ENCODE results near the gene RASAL3.
"Not testable (repeated sequence)": the region's sequence is repeated elsewhere in the genome, so short reads cannot be mapped to it uniquely, and the experiment has no call there.

RASAL3 gene

DNA sequence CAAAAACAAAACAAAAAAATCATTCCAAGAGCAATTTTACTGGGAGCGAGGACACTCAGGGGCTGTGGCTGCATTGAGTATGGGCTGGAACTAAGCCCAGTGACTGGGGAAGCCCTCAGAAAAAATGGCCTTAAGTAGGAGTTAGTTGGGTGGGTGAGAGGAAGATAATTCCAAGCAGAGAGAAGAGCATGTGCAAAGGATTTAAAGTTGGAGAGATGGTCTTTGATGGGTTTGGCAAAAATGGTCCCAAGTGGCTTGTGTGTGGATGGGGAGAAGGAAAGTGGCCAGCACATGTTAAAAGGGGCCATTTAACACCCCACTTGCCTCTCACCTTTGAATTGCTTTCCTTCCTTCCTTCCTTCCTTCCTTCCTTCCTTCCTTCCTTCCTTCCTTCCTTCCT lies 37.3 kb upstream of the RASAL3 start:
- H3K36me3 ChIP-seq (ENCODE audit: insufficient read depth, insufficient read length, low read length) = no peaks in the 10 kb centered on the region
- peaks cover 4% of the 10 kb centered on the region for H3K4me1 ChIP-seq (ENCODE audit: insufficient read depth, insufficient read length)
- H3K4me3 ChIP-seq (ENCODE audit: insufficient read length, low read depth) = no peak overlapping the region
- H3K9ac ChIP-seq (ENCODE audit: insufficient read length, low read depth) = no peak overlapping the region
- H3K27me3 ChIP-seq (ENCODE audit: insufficient read depth, insufficient read length) = no peaks in the 10 kb centered on the region
- H3K9me3 ChIP-seq (ENCODE audit: insufficient read depth, low read length) = no peaks in the 10 kb centered on the region
- TF ChIP-seq YY1 (IDR thresholded peaks at IDR 0.05; ENCODE audit: insufficient read depth, insufficient read length) = no peak
- DNase-seq (ENCODE audit: low read depth, low spot score) = no peak

DNA sequence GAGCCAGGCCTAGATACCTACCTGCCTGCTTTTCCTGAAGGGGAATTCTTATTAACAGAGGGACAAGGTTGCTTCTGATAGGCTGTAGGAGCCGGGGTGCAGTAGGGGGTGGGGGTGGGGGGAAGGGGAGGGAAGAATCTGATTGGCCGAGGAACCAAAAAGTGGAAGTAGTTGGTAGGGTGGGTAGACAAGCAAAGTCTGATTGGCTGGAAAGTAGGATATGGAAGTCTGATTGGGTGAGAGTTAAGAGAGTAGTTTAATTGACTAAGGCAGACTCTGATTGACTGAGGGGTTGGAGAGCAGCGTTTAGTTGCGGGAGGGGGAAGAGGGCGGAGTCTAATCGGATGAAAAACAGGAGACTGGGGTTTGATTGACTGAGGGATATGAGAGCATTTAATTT lies 34.6 kb upstream of the RASAL3 start:
- H3K9ac ChIP-seq (ENCODE audit: insufficient read length, low read depth) = no peak overlapping the region
- H3K36me3 ChIP-seq (ENCODE audit: insufficient read depth, insufficient read length, low read length) = no peaks in the 10 kb centered on the region
- no peaks in the 10 kb centered on the region for H3K9me3 ChIP-seq (ENCODE audit: insufficient read depth, low read length)
- TF ChIP-seq SUZ12 (IDR thresholded peaks at IDR 0.05; ENCODE audit: extremely low read depth, insufficient read depth, insufficient read length) (no peak), YY1 (IDR thresholded peaks at IDR 0.05; ENCODE audit: insufficient read depth, insufficient read length) (no peak), ZNF274 (IDR thresholded peaks at IDR 0.05; ENCODE audit: low read depth, low read length) (no peak)
- H3K4me1 ChIP-seq (ENCODE audit: insufficient read depth, insufficient read length) = no peaks in the 10 kb centered on the region
- no peak overlapping the region for H3K4me3 ChIP-seq (ENCODE audit: insufficient read length, low read depth)
- H3K27me3 ChIP-seq (ENCODE audit: insufficient read depth, insufficient read length) = no peaks in the 10 kb centered on the region
- DNase-seq (ENCODE audit: low read depth, low spot score) = no peak

DNA sequence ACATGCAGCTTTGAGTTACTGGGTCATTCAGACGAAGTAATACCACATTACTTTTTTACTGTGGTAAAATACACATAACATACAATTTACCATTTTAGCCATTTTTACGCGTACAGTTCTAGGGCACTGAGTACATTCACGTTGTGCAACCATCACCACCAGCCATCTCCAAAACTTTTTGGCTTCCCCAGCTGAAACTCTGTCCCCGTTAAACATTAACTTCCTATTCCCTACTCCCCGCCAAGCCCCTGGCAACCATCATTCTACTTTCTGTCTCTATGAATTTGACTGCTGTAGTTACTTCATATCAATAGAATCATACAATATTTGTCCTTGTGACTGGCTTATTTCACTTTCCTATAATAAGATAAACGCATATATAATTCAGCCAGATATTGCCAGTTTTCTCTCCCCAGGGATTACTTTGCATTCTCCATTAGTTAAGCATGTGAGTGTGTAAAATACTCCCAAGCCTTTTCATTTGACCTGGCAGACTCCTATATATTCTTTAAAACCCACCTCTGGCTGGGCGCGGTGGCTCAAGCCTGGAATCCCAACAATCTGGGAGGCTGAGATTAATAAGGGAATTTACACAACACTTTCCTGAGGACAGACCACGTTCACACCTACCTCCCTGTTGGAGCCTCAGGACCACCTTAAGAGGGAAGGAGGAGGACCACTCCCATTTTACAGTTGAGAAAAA lies 34.0 kb upstream of the RASAL3 start:
- H3K9ac ChIP-seq (ENCODE audit: insufficient read length, low read depth) = no peak overlapping the region
- no peaks in the 10 kb centered on the region for H3K9me3 ChIP-seq (ENCODE audit: insufficient read depth, low read length)
- TF ChIP-seq YY1 (IDR thresholded peaks at IDR 0.05; ENCODE audit: insufficient read depth, insufficient read length) = no peak
- TF ChIP-seq SUZ12 (IDR thresholded peaks at IDR 0.05; ENCODE audit: extremely low read depth, insufficient read depth, insufficient read length) = no peak
- TF ChIP-seq ZNF274 (IDR thresholded peaks at IDR 0.05; ENCODE audit: low read depth, low read length) = no peak
- no peaks in the 10 kb centered on the region for H3K36me3 ChIP-seq (ENCODE audit: insufficient read depth, insufficient read length, low read length)
- no peaks in the 10 kb centered on the region for H3K4me1 ChIP-seq (ENCODE audit: insufficient read depth, insufficient read length)
- H3K27me3 ChIP-seq (ENCODE audit: insufficient read depth, insufficient read length) = no peaks in the 10 kb centered on the region
- H3K4me3 ChIP-seq (ENCODE audit: insufficient read length, low read depth) = no peak overlapping the region
- no peak for DNase-seq (ENCODE audit: low read depth, low spot score)

DNA sequence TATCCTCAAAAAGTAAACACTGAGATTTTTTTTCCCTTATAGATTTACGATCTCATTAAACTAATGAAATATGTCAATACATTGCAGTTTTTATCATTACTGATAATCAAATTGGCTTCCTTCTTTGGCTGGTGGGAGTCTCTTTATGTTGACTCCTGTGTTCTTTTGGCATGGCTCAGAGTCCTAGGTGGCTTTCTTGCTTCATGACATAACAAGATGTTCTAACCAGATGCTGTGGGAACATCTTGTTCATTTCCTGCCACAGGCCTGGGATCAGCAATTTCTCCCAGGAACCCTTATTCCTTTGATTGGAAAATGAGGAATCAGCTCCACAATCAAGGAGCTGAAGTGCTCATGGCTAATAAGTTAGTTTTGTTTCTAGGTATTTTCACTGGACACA lies 30.8 kb upstream of the RASAL3 start:
- no peak for DNase-seq (ENCODE audit: low read depth, low spot score)
- no peak overlapping the region for H3K9ac ChIP-seq (ENCODE audit: insufficient read length, low read depth)
- no peak overlapping the region for H3K4me3 ChIP-seq (ENCODE audit: insufficient read length, low read depth)

DNA sequence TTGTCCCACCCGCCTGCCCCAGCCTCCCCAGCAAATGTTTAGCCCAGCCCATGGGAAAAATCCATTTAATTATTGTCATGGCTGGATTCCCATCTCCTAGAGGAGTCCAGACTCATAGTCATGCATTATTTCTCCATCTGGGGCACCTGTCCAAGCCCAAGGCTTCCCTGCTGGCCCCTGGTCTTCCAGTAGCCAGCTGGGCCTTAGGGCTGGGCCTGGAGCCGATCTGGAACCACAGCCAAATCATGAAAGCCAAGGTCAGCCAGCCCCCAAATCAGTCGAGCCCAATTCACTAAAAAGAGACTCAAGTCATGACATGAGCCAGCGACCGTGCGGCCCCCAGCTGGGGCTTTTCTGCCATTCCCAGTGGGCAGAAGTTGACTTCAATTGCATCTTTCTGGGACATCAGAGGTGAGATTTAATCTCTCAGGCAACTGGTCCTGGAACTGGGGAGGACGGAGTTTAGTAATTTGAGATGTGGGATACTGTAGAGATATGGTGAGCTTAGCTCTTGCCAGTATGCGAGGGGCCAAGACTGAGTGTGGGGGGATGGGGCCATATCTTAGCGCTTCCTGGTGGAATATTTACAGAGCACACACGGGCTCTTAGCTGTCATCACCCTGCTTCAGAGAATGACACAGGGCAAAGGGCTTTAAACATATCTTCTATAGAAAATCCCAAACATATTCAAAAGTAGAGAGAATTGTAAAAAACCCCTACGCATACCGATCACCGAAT lies 24.3 kb upstream of the RASAL3 start:
- peaks cover 3% of the 10 kb centered on the region for H3K4me1 ChIP-seq (ENCODE audit: insufficient read depth, insufficient read length)
- TF ChIP-seq YY1 (IDR thresholded peaks at IDR 0.05; ENCODE audit: insufficient read depth, insufficient read length) (no peak), ZNF274 (IDR thresholded peaks at IDR 0.05; ENCODE audit: low read depth, low read length) (no peak), SUZ12 (IDR thresholded peaks at IDR 0.05; ENCODE audit: extremely low read depth, insufficient read depth, insufficient read length) (no peak)
- peaks cover 6% of the 10 kb centered on the region; the same call in 1 of the 2 replicates for H3K9me3 ChIP-seq (ENCODE audit: insufficient read depth, low read length)
- no peak overlapping the region for H3K4me3 ChIP-seq (ENCODE audit: insufficient read length, low read depth)
- H3K9ac ChIP-seq (ENCODE audit: insufficient read length, low read depth) = no peak overlapping the region
- H3K36me3 ChIP-seq (ENCODE audit: insufficient read depth, insufficient read length, low read length) = no peaks in the 10 kb centered on the region
- no peak for DNase-seq (ENCODE audit: low read depth, low spot score)
- no peaks in the 10 kb centered on the region for H3K27me3 ChIP-seq (ENCODE audit: insufficient read depth, insufficient read length)

More for the DNA sequence above, 30.8 kb upstream of the RASAL3 start:
- Histone ChIP-seq H3K36me3 (ENCODE audit: insufficient read depth, insufficient read length, low read length) (no peaks in the 10 kb centered on the region), H3K9me3 (ENCODE audit: insufficient read depth, low read length) (no peaks in the 10 kb centered on the region), H3K4me1 (ENCODE audit: insufficient read depth, insufficient read length) (no peaks in the 10 kb centered on the region), H3K27me3 (ENCODE audit: insufficient read depth, insufficient read length) (no peaks in the 10 kb centered on the region)
- TF ChIP-seq SUZ12 (IDR thresholded peaks at IDR 0.05; ENCODE audit: extremely low read depth, insufficient read depth, insufficient read length) (no peak), ZNF274 (IDR thresholded peaks at IDR 0.05; ENCODE audit: low read depth, low read length) (no peak), YY1 (IDR thresholded peaks at IDR 0.05; ENCODE audit: insufficient read depth, insufficient read length) (no peak)

DNA sequence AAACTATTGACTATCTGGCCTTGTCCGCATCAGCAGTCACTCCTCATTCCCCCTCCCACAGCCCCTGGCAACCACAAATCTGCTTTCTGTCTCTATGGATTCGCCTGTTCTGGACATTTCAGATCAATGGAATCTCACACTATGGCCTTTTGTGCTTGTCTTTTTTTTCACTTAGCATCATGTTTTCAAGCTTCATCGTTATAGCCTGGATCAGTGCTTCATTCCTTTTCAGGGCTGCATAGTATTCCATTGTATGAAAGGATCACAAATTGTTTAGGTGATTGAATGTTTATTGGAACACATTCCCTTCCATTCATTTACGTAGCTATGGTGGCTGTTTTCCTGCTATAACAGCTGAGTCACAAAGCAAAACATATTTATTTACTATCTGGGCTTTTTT lies 22.7 kb upstream of the RASAL3 start:
- Histone ChIP-seq H3K27me3 (ENCODE audit: insufficient read depth, insufficient read length) (no peaks in the 10 kb centered on the region), H3K4me3 (ENCODE audit: insufficient read length, low read depth) (no peak overlapping the region), H3K4me1 (ENCODE audit: insufficient read depth, insufficient read length) (peaks cover 3% of the 10 kb centered on the region), H3K36me3 (ENCODE audit: insufficient read depth, insufficient read length, low read length) (no peaks in the 10 kb centered on the region), H3K9me3 (ENCODE audit: insufficient read depth, low read length) (peaks cover 6% of the 10 kb centered on the region; the same call in 1 of the 2 replicates), H3K9ac (ENCODE audit: insufficient read length, low read depth) (no peak overlapping the region)
- DNase-seq (ENCODE audit: low read depth, low spot score) = no peak
- TF ChIP-seq ZNF274 (IDR thresholded peaks at IDR 0.05; ENCODE audit: low read depth, low read length) (no peak), YY1 (IDR thresholded peaks at IDR 0.05; ENCODE audit: insufficient read depth, insufficient read length) (no peak), SUZ12 (IDR thresholded peaks at IDR 0.05; ENCODE audit: extremely low read depth, insufficient read depth, insufficient read length) (no peak)

DNA sequence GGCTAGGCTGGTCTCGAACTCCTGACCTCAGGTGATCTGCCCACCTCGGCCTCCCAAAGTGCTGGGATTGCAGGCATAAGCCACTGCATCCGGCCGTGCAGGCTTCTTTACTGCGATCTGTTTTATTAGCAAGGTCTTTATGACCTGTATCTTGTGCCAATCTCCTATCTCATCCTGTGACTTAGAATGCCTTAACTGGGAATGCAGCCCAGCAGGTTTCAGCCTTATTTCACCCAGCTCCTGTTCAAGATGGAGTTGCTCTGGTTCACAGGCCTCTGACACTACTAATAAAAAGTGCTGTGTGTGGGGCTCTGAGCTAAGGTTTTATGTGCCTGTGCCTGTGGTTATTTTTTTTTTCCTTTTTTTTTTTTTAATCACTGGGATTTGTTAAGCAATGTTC lies 21.4 kb upstream of the RASAL3 start:
- H3K36me3 ChIP-seq (ENCODE audit: insufficient read depth, insufficient read length, low read length); H3K4me1 ChIP-seq (ENCODE audit: insufficient read depth, insufficient read length); H3K4me3 ChIP-seq (ENCODE audit: insufficient read length, low read depth); H3K9ac ChIP-seq (ENCODE audit: insufficient read length, low read depth); DNase-seq (ENCODE audit: low read depth, low spot score); H3K27me3 ChIP-seq (ENCODE audit: insufficient read depth, insufficient read length); H3K9me3 ChIP-seq (ENCODE audit: insufficient read depth, low read length): not testable (repeated sequence)

DNA sequence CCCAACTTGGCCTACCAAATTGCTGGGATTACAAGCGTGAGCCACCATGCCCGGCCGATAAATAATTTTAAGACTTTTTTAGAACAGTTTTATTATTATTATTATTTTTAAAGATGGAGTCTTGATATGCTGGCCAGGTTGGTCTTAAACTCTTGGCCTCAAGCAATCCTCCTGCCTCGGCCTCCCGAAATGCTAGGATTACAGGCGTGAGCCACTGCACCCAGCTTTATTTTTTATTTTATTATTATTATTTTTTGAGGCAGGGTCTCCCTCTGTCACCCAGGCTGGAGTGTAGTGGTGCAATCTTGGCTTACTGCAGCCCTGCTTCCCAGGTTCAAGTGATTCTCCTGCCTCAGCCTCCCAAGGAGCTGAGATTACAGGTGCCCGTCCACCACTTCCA lies 16.7 kb upstream of the RASAL3 start:
- H3K9ac ChIP-seq (ENCODE audit: insufficient read length, low read depth); DNase-seq (ENCODE audit: low read depth, low spot score); H3K36me3 ChIP-seq (ENCODE audit: insufficient read depth, insufficient read length, low read length); H3K9me3 ChIP-seq (ENCODE audit: insufficient read depth, low read length); H3K4me1 ChIP-seq (ENCODE audit: insufficient read depth, insufficient read length); H3K27me3 ChIP-seq (ENCODE audit: insufficient read depth, insufficient read length); H3K4me3 ChIP-seq (ENCODE audit: insufficient read length, low read depth): not testable (repeated sequence)
